HepG2 (cell line): ENCODE results near the gene MSRB2. TPM values are rescaled to one million over a fixed set of nuclear protein-coding genes. Genes with fewer than 3 reads are reported as not detected.

ENCODE experiments used
- ATAC-seq: fragments of 200-7000 bp; cut with Tn5 transposase; 3 replicates; pipeline ENCODE4 v1.9.1; 2020; ENCODE audit warnings: mild to moderate bottlenecking, moderate library complexity
- BruUV-seq: library from RNA; stranded (reverse); fragments of 400-500 nt; replicated peaks from 2 replicates; lab custom pipeline; 2021; lab: Mats Ljungman, UMichigan
- CTCF ChIA-PET: fragments of 300-600 bp; formaldehyde crosslinking; extraction: SDS; loops from one replicate; lab custom pipeline; 2021; ENCODE audit warnings: low total read pairs, inconsistent platforms, low intra/inter-chr PET ratio; lab: Yijun Ruan, JAX
- POLR2A ChIA-PET: fragments of 350-600 bp; sonication (Branson Sonifier 250); formaldehyde crosslinking; loops from one replicate; lab custom pipeline; 2020; ENCODE audit warnings: antibody characterized with exemption, inconsistent platforms; lab: Yijun Ruan, JAX
- DNase-seq: peaks from one replicate; pipeline ENCODE4 v3.0.0-alpha.2; 2015; ENCODE audit warnings: low spot score
- FAIRE-seq: peaks from 3 replicates; lab custom pipeline; 2011; peaks lifted over from hg19 to GRCh38; lab: Jason Lieb, UNC
- H2AFZ ChIP-seq: one replicate; pipeline ENCODE4 v1.6.1; 2011; ENCODE audit warnings: low read length, inconsistent platforms
- H3K27ac ChIP-seq: fragments of 300-600 bp; 3 replicates; pipeline ENCODE4 v1.8.0; 2011; ENCODE audit warnings: mixed run types, mild to moderate bottlenecking, mixed read lengths, low read length, inconsistent platforms; ENCODE audit not compliant: insufficient read depth; ENCODE audit errors: extremely low read length
- H3K27me3 ChIP-seq, 2 experiments: fragments of 200-600 bp in 1 of 2; 2 replicates in 1 of 2; 3 replicates in 1 of 2; pipeline versions ENCODE4 v1.6.0 to v1.8.0; 2011; ENCODE audit warnings: low read length in 2 of 2, mild to moderate bottlenecking in 2 of 2, moderate library complexity in 2 of 2, inconsistent platforms in 1 of 2; ENCODE audit not compliant: insufficient read depth in 2 of 2, control insufficient read depth in 1 of 2
- H3K36me3 ChIP-seq, 2 experiments: fragments of 200-600 bp in 1 of 2; replicated peaks in 1 of 2; 2 replicates in 1 of 2; 3 replicates in 1 of 2; pipeline versions ENCODE4 v1.5.1 to v1.8.0; 2011; ENCODE audit warnings: low read length in 2 of 2, inconsistent platforms in 1 of 2; ENCODE audit not compliant: insufficient read depth in 2 of 2, control insufficient read depth in 1 of 2
- H3K4me1 ChIP-seq: 2 replicates; pipeline ENCODE4 v1.5.1; 2012; ENCODE audit warnings: low read length, inconsistent platforms; ENCODE audit not compliant: insufficient read depth
- H3K4me2 ChIP-seq: 2 replicates; pipeline ENCODE4 v1.6.0; 2011; ENCODE audit warnings: low read depth, low read length, inconsistent platforms
- H3K4me3 ChIP-seq, 3 experiments: fragments of 200-600 bp in 1 of 3; sonication (generic), shearing (Covaris generic) in 1 of 3; replicated peaks in 1 of 3; 2 replicates each; pipeline ENCODE4 v1.5.1; 2011 to 2016; ENCODE audit warnings: low read length in 3 of 3, inconsistent platforms in 2 of 3, low read depth in 2 of 3, mild to moderate bottlenecking in 2 of 3, control low read depth in 1 of 3, mixed read lengths in 1 of 3; ENCODE audit not compliant: insufficient read depth in 1 of 3
- H3K79me2 ChIP-seq: one replicate; pipeline ENCODE4 v1.6.1; 2011; ENCODE audit warnings: low read length, inconsistent platforms; ENCODE audit not compliant: insufficient read depth
- H3K9ac ChIP-seq: 2 replicates; pipeline ENCODE4 v1.6.0; 2011; ENCODE audit warnings: mild to moderate bottlenecking, low read depth, low read length, inconsistent platforms; ENCODE audit not compliant: insufficient read depth
- H3K9me3 ChIP-seq: 2 replicates; pipeline ENCODE4 v1.5.1; 2012; ENCODE audit warnings: mild to moderate bottlenecking, low read length
- H4K20me1 ChIP-seq: 2 replicates; pipeline ENCODE4 v1.6.0; 2011; ENCODE audit warnings: inconsistent platforms, mild to moderate bottlenecking, low read length, moderate library complexity; ENCODE audit not compliant: insufficient read depth
- ARNT ChIP-seq: fragments of 450-650 bp; IDR thresholded peaks from 2 replicates; pipeline ENCODE4 v1.6.1; 2017
- FOXK2 ChIP-seq: fragments of 450-650 bp; IDR thresholded peaks from 2 replicates; pipeline ENCODE4 v1.6.1; 2016
- PLRG1 ChIP-seq: fragments of 450-650 bp; conservative IDR thresholded peaks from 2 replicates; pipeline ENCODE4 v1.6.1; 2016
- RFX5 ChIP-seq: IDR thresholded peaks from 2 replicates; pipeline ENCODE4 v1.6.1; 2011; ENCODE audit warnings: low read depth, low read length, improper control_type of control experiment
- ZNF44 ChIP-seq: sonication (generic); formaldehyde crosslinking; IDR thresholded peaks from 2 replicates; pipeline ENCODE4 v1.5.1; 2020; ENCODE audit warnings: mild to moderate bottlenecking, missing genetic modification reagents
- ZNF510 ChIP-seq: sonication (generic); formaldehyde crosslinking; IDR thresholded peaks from 2 replicates; pipeline ENCODE4 v1.4.0; 2020; ENCODE audit warnings: low read depth, mild to moderate bottlenecking, missing genetic modification reagents
- WGBS: methylation state at CpG from one replicate; pipeline ENCODE4 v1.1.6; 2017; ENCODE audit warnings: low lambda C conversion rate; 5-methylcytosine and 5-hydroxymethylcytosine counted together
- in situ Hi-C: cut with HindIII; loops from 2 replicates; pipeline ENCODE4 v1.10.0; 2017; ENCODE audit warnings: low pct_unique_long_range_greater_than_20kb; ENCODE audit not compliant: extremely low pct_ligation_motif_present
- intact Hi-C: fragments of 100-400 bp; cut with micrococcal nuclease; formaldehyde crosslinking; loops from one replicate; pipeline ENCODE4 v1.10.0; 2022; ENCODE audit not compliant: unreplicated experiment
- polyA plus RNA-seq, 8 experiments: library from polyadenylated mRNA; depleted of rRNA in 3 of 8; stranded (reverse) in 7 of 8; unstranded in 1 of 8; fragments of >200 nt; fragmentation: Illumina TruSeq in 4 of 8; extraction: Trizol in 4 of 8; gene quantifications; 2 replicates each; pipeline versions ENCODE4 v1.2.1 to v1.2.3, GENCODE V29; 2011 to 2016; ENCODE audit warnings: low read depth in 4 of 8, missing spikeins in 1 of 8, mixed read lengths in 1 of 8; ENCODE audit not compliant: insufficient read depth in 1 of 8
- total RNA-seq, 5 experiments: library from RNA; depleted of rRNA; stranded (reverse); fragments of >200 nt; fragmentation: Illumina TruSeq; extraction: Trizol; gene quantifications; 2 replicates each; pipeline ENCODE4 v1.2.3, GENCODE V29; 2016; ENCODE audit warnings: low read depth in 1 of 5
- TF ChIP-seq, protein P1 (sequence below): sonication (generic); formaldehyde crosslinking; IDR thresholded peaks from 2 replicates; pipeline ENCODE4 v1.9.0; 2022; ENCODE audit warnings: missing genetic modification reagents, mild to moderate bottlenecking, borderline replicate concordance

Gene MSRB2
- total and polyA plus RNA-seq, 2 of the 13 experiments (the other 11 are each of a cell fraction or from before 2014, with no cell fraction given) = 8.3 to 22.1 TPM

DNA sequence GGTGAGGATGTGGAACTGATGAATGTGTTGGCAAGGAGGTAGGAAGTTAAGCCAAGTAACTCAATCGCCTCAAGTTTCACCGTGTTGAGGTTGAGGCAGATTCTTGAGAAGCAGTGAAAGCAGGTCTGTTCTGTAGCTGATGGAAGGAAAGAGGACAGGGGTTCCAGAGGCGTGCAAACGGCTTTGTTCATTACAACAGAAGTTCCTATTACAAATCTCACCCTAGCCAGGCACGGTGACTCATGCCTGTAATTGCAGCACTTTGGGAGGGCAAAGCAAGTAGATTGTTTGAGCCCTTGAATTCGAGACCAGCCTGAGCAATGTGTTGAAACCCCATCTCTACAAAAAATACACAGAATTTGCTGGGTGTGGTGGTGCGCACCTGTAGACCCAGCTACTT, 59.8 kb downstream of the MSRB2 start (continued):
- TF ChIP-seq, protein P1, sequence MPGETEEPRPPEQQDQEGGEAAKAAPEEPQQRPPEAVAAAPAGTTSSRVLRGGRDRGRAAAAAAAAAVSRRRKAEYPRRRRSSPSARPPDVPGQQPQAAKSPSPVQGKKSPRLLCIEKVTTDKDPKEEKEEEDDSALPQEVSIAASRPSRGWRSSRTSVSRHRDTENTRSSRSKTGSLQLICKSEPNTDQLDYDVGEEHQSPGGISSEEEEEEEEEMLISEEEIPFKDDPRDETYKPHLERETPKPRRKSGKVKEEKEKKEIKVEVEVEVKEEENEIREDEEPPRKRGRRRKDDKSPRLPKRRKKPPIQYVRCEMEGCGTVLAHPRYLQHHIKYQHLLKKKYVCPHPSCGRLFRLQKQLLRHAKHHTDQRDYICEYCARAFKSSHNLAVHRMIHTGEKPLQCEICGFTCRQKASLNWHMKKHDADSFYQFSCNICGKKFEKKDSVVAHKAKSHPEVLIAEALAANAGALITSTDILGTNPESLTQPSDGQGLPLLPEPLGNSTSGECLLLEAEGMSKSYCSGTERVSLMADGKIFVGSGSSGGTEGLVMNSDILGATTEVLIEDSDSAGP (CRISPR knock-in tag) = no peak
- TF ChIP-seq ARNT = no peak
- no peak for TF ChIP-seq RFX5
- TF ChIP-seq FOXK2 = no peak
- TF ChIP-seq ZNF44 (CRISPR knock-in tag) = no peak

DNA sequence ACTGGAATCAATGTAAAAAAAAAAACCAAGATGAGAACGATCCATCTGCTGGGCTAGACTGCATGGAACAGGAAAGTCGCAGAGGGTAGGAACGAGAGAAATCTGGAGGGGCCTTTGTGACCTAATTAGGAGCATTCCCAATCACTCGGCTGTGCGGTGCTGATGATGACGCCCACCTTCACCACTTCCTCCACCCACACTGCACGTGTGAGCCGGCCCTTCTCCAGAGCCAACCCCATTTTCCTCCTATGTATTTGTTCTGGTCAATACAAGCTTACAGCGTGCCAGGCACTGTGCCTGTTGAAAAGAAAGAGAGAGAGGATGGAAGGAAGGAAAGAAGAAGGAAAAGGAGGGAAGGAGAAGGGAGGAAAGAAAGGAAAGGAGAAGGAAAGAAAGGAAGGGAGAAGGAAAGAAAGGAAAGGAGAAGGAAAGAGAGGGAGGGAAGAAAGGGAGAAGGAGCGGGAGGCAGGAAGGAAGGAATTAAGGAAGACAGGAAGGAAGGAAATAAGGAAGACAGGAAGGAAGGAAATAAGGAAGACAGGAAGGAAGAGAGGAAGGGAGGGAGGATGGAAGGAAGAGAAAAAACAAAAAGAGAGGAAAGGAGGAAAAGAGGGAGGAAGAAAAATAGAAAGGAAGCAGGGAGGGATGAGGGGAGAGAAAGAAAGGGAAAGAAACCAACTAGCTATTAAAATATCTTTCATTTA, 61.2 kb downstream of the MSRB2 start:
- ChIA-PET POLR2A (no interaction called here), CTCF (interaction anchor here (6.5 kb wide), 1 partner anchor 137 kb away, joined by 157 read pairs; no protein-coding TSS in a partner anchor)
- peaks cover 2 to 8% of the 10 kb centered on the region in 2 experiments; a peak in 2 of 5 replicates for H3K27me3 ChIP-seq
- 15% methylated on average over 10 of the region's 10 CpGs for WGBS
- H2AFZ ChIP-seq = no peak overlapping the region
- H3K4me2 ChIP-seq = no peak overlapping the region
- in situ Hi-C loops (loop anchor here (5.0 to 25.0 kb wide), 3 partner anchors 136 to 531 kb away; no protein-coding TSS in a partner anchor), intact Hi-C loops (loop anchor here (5.0 kb wide), 1 partner anchor 59 kb away; the partner anchor contains the start of gene MSRB2)
- H4K20me1 ChIP-seq = no peaks in the 10 kb centered on the region; the same call in 1 of the 2 replicates
- ATAC-seq (no peak), FAIRE-seq (no peak), DNase-seq (no peak)
- no peak overlapping the region for H3K9ac ChIP-seq
- TF ChIP-seq ZNF510 (CRISPR knock-in tag) = no peak
- 0 out of 2 replicates have a peak, but pooled peaks have one; percentile 41 for TF ChIP-seq PLRG1
- H3K4me3 ChIP-seq = no peak overlapping the region
- H3K79me2 ChIP-seq = no peaks in the 10 kb centered on the region
- H3K4me1 ChIP-seq = peaks cover 10% of the 10 kb centered on the region
- H3K9me3 ChIP-seq = no peaks in the 10 kb centered on the region
- no peak overlapping the region for H3K27ac ChIP-seq
- H3K36me3 ChIP-seq = no peaks in the 10 kb centered on the region
- BruUV-seq = no TSS peak
